C4-2B (cell line): ENCODE results near the gene TSPAN9.

Experiments used
- ZFX ChIP-seq: fragments of 450-650 bp; IDR thresholded peaks from 2 replicates; pipeline ENCODE4 v1.6.1; 2017
- TF ChIP-seq, protein P1 (sequence below): fragments of 450-650 bp; conservative IDR thresholded peaks from 2 replicates; pipeline ENCODE4 v1.5.1; 2017; ENCODE audit warnings: mild to moderate bottlenecking

DNA sequence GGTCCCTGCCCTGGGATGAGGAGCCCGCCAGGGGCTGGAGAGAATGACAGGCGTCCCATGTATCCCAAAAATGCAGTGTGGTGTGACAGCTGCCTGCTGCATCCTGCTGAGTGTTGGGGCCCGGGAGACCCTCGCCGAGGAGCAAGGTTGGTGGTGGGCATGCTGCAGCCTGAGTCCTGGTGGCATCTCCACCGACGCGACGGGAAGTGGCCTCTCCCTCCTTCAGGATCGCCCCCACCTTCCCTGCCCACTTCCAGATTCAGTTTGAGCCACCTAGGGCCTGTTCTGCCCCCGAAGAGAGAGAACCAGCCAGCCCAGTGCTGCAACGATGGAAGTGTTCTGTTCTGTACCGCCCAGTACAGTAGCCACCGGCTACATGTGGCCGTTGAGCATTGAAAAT lies 70.1 kb downstream of the TSPAN9 start:
- TF ChIP-seq, protein P1, sequence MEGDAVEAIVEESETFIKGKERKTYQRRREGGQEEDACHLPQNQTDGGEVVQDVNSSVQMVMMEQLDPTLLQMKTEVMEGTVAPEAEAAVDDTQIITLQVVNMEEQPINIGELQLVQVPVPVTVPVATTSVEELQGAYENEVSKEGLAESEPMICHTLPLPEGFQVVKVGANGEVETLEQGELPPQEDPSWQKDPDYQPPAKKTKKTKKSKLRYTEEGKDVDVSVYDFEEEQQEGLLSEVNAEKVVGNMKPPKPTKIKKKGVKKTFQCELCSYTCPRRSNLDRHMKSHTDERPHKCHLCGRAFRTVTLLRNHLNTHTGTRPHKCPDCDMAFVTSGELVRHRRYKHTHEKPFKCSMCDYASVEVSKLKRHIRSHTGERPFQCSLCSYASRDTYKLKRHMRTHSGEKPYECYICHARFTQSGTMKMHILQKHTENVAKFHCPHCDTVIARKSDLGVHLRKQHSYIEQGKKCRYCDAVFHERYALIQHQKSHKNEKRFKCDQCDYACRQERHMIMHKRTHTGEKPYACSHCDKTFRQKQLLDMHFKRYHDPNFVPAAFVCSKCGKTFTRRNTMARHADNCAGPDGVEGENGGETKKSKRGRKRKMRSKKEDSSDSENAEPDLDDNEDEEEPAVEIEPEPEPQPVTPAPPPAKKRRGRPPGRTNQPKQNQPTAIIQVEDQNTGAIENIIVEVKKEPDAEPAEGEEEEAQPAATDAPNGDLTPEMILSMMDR: no peak
- no peak for TF ChIP-seq ZFX
